Measurements from ENCODE around the gene EPHB1. TPM values are rescaled to one million over a fixed set of nuclear protein-coding genes. Genes with fewer than 3 reads are reported as not detected.

The EPHB1 gene
- total RNA-seq, 4 donors from 2014 or later, result 0.82 to 2.2 (median 1.2) TPM

DNA sequence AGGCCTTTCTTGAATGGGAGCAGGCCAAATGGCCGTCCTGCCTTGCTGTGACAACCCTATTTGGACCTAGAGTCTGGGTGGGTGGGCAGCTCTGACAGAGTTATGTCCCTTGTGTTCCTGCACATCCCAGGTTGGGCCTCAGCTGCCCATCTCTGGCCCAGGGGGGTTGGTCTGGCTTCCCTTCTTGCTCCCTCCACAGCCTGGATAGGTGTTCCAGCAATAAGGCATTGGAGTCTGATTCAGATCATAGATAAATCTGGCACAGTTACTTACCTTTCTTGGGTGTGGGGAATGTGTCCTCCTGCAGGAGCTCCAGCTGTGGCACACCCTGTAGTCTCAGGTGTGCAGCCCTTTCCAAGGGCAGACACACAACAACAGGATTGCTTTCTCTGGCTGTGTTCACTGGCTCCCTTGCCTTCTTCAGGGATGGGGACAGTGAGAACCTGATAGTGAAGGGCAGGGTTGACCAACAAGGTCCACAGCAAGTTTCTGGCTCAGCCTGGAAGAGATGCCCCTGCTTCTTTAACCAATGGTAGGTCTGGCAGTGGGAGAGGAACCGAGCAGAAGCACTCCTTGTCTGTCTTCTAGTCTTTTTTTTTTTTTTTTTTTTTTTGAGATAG is 177.9 kb downstream of the EPHB1 start:
- intact Hi-C loops (cut with DNase I; ENCODE audit: low total_unique reads) (no loop called here), in situ Hi-C loops (cut with MboI; ENCODE audit: low pct_ligation_motif_present in 1 of 4, low pct_unique_long_range_greater_than_20kb in 1 of 4, low sequenced_read_pairs in 3 of 4) (no loop called here)
- DNase-seq, result no peak
- Histone ChIP-seq H3K4me1 (no peaks in the 10 kb centered on the region), H3K4me3 (no peak overlapping the region), H3K27me3 (no peaks in the 10 kb centered on the region), H3K27ac (no peak overlapping the region), H3K9me3 (no peaks in the 10 kb centered on the region), H3K36me3 (no peaks in the 10 kb centered on the region)
- TF ChIP-seq POLR2A (IDR thresholded peaks at IDR 0.05), result no peak
- TF ChIP-seq POLR2AphosphoS5 (IDR thresholded peaks at IDR 0.05), result no peak
- TF ChIP-seq EP300 (IDR thresholded peaks at IDR 0.05; ENCODE audit: low read depth), result no peak
- TF ChIP-seq, protein P1, sequence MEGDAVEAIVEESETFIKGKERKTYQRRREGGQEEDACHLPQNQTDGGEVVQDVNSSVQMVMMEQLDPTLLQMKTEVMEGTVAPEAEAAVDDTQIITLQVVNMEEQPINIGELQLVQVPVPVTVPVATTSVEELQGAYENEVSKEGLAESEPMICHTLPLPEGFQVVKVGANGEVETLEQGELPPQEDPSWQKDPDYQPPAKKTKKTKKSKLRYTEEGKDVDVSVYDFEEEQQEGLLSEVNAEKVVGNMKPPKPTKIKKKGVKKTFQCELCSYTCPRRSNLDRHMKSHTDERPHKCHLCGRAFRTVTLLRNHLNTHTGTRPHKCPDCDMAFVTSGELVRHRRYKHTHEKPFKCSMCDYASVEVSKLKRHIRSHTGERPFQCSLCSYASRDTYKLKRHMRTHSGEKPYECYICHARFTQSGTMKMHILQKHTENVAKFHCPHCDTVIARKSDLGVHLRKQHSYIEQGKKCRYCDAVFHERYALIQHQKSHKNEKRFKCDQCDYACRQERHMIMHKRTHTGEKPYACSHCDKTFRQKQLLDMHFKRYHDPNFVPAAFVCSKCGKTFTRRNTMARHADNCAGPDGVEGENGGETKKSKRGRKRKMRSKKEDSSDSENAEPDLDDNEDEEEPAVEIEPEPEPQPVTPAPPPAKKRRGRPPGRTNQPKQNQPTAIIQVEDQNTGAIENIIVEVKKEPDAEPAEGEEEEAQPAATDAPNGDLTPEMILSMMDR (IDR thresholded peaks at IDR 0.05), result no peak
- WGBS, 2 donors (ENCODE audit: low coverage in 1 of 2), result 75% methylated on average over 2 of the region's 2 CpGs; no CpG with 5 or more reads in 1 of the 2 donors

DNA sequence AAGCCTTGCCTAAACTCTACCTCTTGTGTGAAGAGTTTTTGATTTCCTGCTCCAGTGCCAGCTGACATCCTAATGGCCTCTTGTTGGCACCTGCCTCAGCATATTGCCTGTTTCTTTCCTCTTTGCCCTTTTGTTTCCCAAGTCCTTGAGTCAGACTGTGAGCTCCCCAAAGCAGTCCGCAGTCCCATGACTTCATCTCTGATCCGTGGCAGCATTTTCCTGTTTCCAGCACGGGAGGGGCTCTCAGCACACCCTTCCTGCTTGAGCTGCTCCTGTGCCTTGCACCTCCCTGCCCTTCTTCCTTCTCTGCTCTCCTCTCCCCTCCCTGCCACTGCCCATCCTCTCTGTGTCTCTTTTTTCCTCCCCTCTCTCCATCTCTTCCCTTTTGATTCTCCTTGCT is 179.6 kb downstream of the EPHB1 start:
- H3K4me3 ChIP-seq, result no peak overlapping the region
- no peaks in the 10 kb centered on the region for H3K9me3 ChIP-seq
- H3K27ac ChIP-seq, result no peak overlapping the region
- DNase-seq, result no peak
- no peaks in the 10 kb centered on the region for H3K4me1 ChIP-seq
- 41% methylated on average over 3 of the region's 3 CpGs; no CpG with 5 or more reads in 1 of the 2 donors for WGBS, 2 donors (ENCODE audit: low coverage in 1 of 2)
- no peak for TF ChIP-seq EP300 (IDR thresholded peaks at IDR 0.05; ENCODE audit: low read depth)
- TF ChIP-seq POLR2A (IDR thresholded peaks at IDR 0.05), result no peak
- TF ChIP-seq, protein P1 (IDR thresholded peaks at IDR 0.05), result no peak
- TF ChIP-seq POLR2AphosphoS5 (IDR thresholded peaks at IDR 0.05), result no peak
- in situ Hi-C loops (cut with MboI; ENCODE audit: low pct_ligation_motif_present in 1 of 4, low pct_unique_long_range_greater_than_20kb in 1 of 4, low sequenced_read_pairs in 3 of 4), result no loop called here
- intact Hi-C loops (cut with DNase I; ENCODE audit: low total_unique reads), result no loop called here
- no peaks in the 10 kb centered on the region for H3K27me3 ChIP-seq
- no peaks in the 10 kb centered on the region for H3K36me3 ChIP-seq

DNA sequence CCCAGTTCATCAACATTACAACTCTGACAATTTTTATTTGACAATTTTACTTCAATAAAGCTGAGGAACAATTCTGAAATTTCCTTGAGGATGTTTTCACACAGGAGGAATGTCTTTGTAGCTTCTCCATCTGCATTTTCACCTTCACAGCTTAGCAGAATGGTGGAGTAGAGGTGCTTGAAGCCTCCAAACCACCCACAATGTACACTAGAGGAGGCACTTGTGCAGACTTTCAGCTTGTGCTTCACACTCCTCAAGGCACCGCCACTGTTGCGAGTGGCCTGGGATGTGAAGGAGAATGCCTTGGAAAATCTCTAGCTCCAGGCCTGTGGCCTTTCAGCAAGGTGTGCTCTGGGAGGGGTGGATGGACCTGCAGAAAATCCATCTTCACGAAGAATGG is 181.9 kb downstream of the EPHB1 start:
- TF ChIP-seq POLR2A (IDR thresholded peaks at IDR 0.05) (no peak), POLR2AphosphoS5 (IDR thresholded peaks at IDR 0.05) (no peak), EP300 (IDR thresholded peaks at IDR 0.05; ENCODE audit: low read depth) (no peak)
- TF ChIP-seq, protein P1 (IDR thresholded peaks at IDR 0.05), result no peak
- no peak for DNase-seq
- Histone ChIP-seq H3K27ac (no peak overlapping the region), H3K4me1 (no peaks in the 10 kb centered on the region), H3K4me3 (no peak overlapping the region), H3K27me3 (no peaks in the 10 kb centered on the region), H3K9me3 (no peaks in the 10 kb centered on the region), H3K36me3 (no peaks in the 10 kb centered on the region)
- intact Hi-C loops (cut with DNase I; ENCODE audit: low total_unique reads), result no loop called here
- in situ Hi-C loops (cut with MboI; ENCODE audit: low pct_ligation_motif_present in 1 of 4, low pct_unique_long_range_greater_than_20kb in 1 of 4, low sequenced_read_pairs in 3 of 4), result no loop called here
- 85% methylated on average over 3 of the region's 3 CpGs; no CpG with 5 or more reads in 1 of the 2 donors for WGBS, 2 donors (ENCODE audit: low coverage in 1 of 2)

DNA sequence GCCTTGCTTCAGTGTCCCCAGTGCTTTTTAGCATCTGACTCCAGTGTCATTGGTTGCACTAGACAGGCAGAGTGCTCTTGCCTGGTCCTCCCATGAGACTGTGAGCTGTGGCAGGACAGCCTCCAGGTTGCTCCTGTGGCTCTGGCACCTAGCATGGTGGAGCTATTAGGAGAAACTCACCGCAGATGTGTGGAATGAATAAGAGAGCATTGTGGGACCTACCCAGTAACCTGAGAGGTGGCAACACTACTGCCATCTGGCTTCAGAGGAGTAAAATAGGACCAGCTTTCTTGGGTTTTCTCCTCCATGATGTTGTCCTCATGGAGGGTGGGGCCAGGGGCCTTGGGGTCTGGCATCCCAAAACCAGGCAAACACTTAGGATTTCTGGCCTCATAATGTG is 183.6 kb downstream of the EPHB1 start:
- Histone ChIP-seq H3K9me3 (no peaks in the 10 kb centered on the region), H3K4me3 (no peak overlapping the region), H3K27ac (no peak overlapping the region), H3K27me3 (no peaks in the 10 kb centered on the region), H3K4me1 (no peaks in the 10 kb centered on the region), H3K36me3 (no peaks in the 10 kb centered on the region)
- intact Hi-C loops (cut with DNase I; ENCODE audit: low total_unique reads) (loop anchor here (2.0 kb wide), 1 partner anchor 76 kb away; no protein-coding TSS in a partner anchor), in situ Hi-C loops (cut with MboI; ENCODE audit: low pct_ligation_motif_present in 1 of 4, low pct_unique_long_range_greater_than_20kb in 1 of 4, low sequenced_read_pairs in 3 of 4) (no loop called here)
- DNase-seq, result no peak
- WGBS, 2 donors (ENCODE audit: low coverage in 1 of 2), result 87% methylated on average over 1 of the region's 1 CpG; no CpG with 5 or more reads in 1 of the 2 donors
- TF ChIP-seq POLR2A (IDR thresholded peaks at IDR 0.05) (no peak), POLR2AphosphoS5 (IDR thresholded peaks at IDR 0.05) (no peak), EP300 (IDR thresholded peaks at IDR 0.05; ENCODE audit: low read depth) (no peak)
- TF ChIP-seq, protein P1 (IDR thresholded peaks at IDR 0.05), result no peak

All from transverse colon (tissue), 4 donors.